ENCODE results near the gene POC1A. TPM values are rescaled to one million over a fixed set of nuclear protein-coding genes. Genes with fewer than 3 reads are reported as not detected.

Gene POC1A
- total and polyA plus RNA-seq, 10 of the 15 experiments (the other 5 are each of a cell fraction or from before 2014, with no cell fraction given), result 8.5 to 49.8 (median 23.5) TPM

GRCh38 chr3:52144034-52144795 lies 10.0 kb downstream of the POC1A start (continued):
- TF ChIP-seq PRDM15 (CRISPR knock-in tag; IDR thresholded peaks at IDR 0.05) (no peak), ATF3 (IDR thresholded peaks at IDR 0.05; ENCODE audit: borderline replicate concordance, extremely low read depth, low read depth, low read length) (no peak), HSF1 (IDR thresholded peaks at IDR 0.05; ENCODE audit: low read depth, low read length) (no peak), MTA3 (IDR thresholded peaks at IDR 0.05; ENCODE audit: borderline replicate concordance, low read length) (no peak), SUZ12 (IDR thresholded peaks at IDR 0.05; ENCODE audit: unreplicated experiment) (no peak), NR2F1 (conservative IDR thresholded peaks at IDR 0.05) (no peak), BRCA1 (IDR thresholded peaks at IDR 0.05; ENCODE audit: low read depth, low read length) (no peak), YY1 (IDR thresholded peaks at IDR 0.05; ENCODE audit: low read depth, low read length) (peak; percentile 78), BCL11A (IDR thresholded peaks at IDR 0.05; ENCODE audit: low read depth, low read length) (no peak), MTA2 (IDR thresholded peaks at IDR 0.05; ENCODE audit: low read depth) (no peak), E2F4 (IDR thresholded peaks at IDR 0.05; ENCODE audit: low read depth, low read length) (no peak), RB1 (IDR thresholded peaks at IDR 0.05; ENCODE audit: borderline replicate concordance) (peak; percentile 77), CREM (IDR thresholded peaks at IDR 0.05; ENCODE audit: low read depth) (no peak), SIN3A (IDR thresholded peaks at IDR 0.05; ENCODE audit: low read depth, low read length) (no peak), ZNF217 (IDR thresholded peaks at IDR 0.05) (no peak), NFYA (IDR thresholded peaks at IDR 0.05; ENCODE audit: borderline replicate concordance, low read depth, low read length) (no peak), E4F1 (IDR thresholded peaks at IDR 0.05; ENCODE audit: borderline replicate concordance, partially characterized antibody) (no peak), ZBED1 (IDR thresholded peaks at IDR 0.05; ENCODE audit: borderline replicate concordance) (no peak), ZNF207 (IDR thresholded peaks at IDR 0.05; ENCODE audit: borderline replicate concordance) (peak; percentile 58; the same call in 1 of the 2 replicates), SMAD5 (IDR thresholded peaks at IDR 0.05; ENCODE audit: low read depth) (no peak), TCF3 (IDR thresholded peaks at IDR 0.05; ENCODE audit: borderline replicate concordance, insufficient read depth, low read depth, low read length) (no peak), TCF7 (IDR thresholded peaks at IDR 0.05; ENCODE audit: borderline replicate concordance) (no peak)

Measured in GM12878 (cell line).